C4-2B (cell line): ENCODE results near the gene TLR1.

ENCODE experiments used
- H3K27ac ChIP-seq: fragments of 450-650 bp; 2 replicates; pipeline ENCODE4 v1.5.1; 2017
- ZFX ChIP-seq: fragments of 450-650 bp; IDR thresholded peaks from 2 replicates; pipeline ENCODE4 v1.6.1; 2017
- TF ChIP-seq, protein P1 (sequence below): fragments of 450-650 bp; conservative IDR thresholded peaks from 2 replicates; pipeline ENCODE4 v1.5.1; 2017; ENCODE audit warnings: mild to moderate bottlenecking

TLR1 gene

GRCh38 chr4:38802561-38803355, 1.8 kb downstream of the TLR1 start:
- no peak overlapping the region for H3K27ac ChIP-seq
- no peak for TF ChIP-seq ZFX
- TF ChIP-seq, protein P1, sequence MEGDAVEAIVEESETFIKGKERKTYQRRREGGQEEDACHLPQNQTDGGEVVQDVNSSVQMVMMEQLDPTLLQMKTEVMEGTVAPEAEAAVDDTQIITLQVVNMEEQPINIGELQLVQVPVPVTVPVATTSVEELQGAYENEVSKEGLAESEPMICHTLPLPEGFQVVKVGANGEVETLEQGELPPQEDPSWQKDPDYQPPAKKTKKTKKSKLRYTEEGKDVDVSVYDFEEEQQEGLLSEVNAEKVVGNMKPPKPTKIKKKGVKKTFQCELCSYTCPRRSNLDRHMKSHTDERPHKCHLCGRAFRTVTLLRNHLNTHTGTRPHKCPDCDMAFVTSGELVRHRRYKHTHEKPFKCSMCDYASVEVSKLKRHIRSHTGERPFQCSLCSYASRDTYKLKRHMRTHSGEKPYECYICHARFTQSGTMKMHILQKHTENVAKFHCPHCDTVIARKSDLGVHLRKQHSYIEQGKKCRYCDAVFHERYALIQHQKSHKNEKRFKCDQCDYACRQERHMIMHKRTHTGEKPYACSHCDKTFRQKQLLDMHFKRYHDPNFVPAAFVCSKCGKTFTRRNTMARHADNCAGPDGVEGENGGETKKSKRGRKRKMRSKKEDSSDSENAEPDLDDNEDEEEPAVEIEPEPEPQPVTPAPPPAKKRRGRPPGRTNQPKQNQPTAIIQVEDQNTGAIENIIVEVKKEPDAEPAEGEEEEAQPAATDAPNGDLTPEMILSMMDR: no peak

DNA sequence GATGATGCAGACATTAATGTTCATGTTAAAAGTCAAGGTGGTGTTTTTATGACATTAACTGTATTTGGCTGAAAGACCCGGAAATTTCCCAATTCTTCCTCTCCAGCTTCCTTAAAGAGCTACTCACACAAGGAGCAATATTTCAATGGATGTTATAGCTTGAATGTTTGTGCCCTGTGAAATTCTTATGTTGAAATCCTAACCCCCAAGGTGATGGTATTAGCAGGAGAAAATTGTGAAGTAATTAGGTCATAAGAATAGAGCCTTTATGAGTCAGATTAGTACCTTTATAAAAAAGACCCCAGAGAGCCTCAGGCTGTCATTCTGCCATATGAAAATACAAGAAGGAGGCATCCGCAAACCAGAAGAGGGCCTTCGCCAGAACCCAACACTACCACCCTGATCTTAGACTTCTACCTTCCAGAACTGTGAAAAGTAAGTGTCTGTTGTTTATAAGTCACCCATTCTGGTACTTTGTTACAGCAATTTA, 3.6 kb downstream of the TLR1 start:
- TF ChIP-seq, protein P1: no peak
- TF ChIP-seq ZFX: no peak

GRCh38 chr4:38800366-38800765, 4.2 kb downstream of the TLR1 start:
- no peak for TF ChIP-seq ZFX
- TF ChIP-seq, protein P1: no peak
- no peak overlapping the region for H3K27ac ChIP-seq

More for the DNA sequence above, 3.6 kb downstream of the TLR1 start:
- no peak overlapping the region for H3K27ac ChIP-seq

GRCh38 chr4:38795087-38795486, 9.5 kb downstream of the TLR1 start:
- no peak for TF ChIP-seq ZFX
- TF ChIP-seq, protein P1: no peak

GRCh38 chr4:38794051-38794450, 10.5 kb downstream of the TLR1 start:
- no peak for TF ChIP-seq ZFX
- TF ChIP-seq, protein P1: no peak
- H3K27ac ChIP-seq: no peak overlapping the region

More at GRCh38 chr4:38795087-38795486, 9.5 kb downstream of the TLR1 start:
- no peak overlapping the region for H3K27ac ChIP-seq

- no peak overlapping the region for H3K27ac ChIP-seq
- no peak for TF ChIP-seq ZFX
- TF ChIP-seq, protein P1: no peak
Measured at GRCh38 chr4:38791010-38791409, 13.6 kb downstream of the TLR1 start.

DNA sequence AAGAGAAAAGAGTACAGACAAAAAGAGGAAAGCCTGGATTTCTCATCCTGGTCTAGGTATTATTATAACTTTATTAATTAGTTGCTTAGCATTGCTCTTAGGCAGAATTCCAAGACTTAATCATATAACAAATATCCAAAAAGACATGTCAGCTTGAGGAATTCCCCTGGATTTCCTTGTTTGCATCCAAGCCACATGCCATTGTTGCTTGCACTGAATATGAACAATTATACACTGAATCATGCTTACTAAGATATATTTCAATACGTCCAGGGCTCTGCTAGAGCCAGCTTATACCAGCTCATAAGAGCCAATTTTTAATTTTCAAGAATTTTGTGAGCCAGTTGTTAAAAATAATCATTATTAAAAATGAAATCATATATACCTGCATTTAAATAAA, 16.3 kb downstream of the TLR1 start:
- TF ChIP-seq ZFX: no peak
- TF ChIP-seq, protein P1: no peak
- no peak overlapping the region for H3K27ac ChIP-seq
